Hippocampal formation (tissue), 2 donors: ENCODE data around the gene ZNF792.
"Not testable (repeated sequence)": the region's sequence is repeated elsewhere in the genome, so short reads cannot be mapped to it uniquely, and the experiment has no call there.

Source experiments
- DNase-seq, 2 donors: peaks; one replicate each; lab custom pipeline; 2025; lab: John Stamatoyannopoulos, UW

The ZNF792 gene

GRCh38 chr19:34963573-34964406, at the start of gene ZNF792:
Gene ZNF792, minus strand, starts transcription at chr19:34964229. Its CDS starts 567 bp downstream, at chr19:34963662.
- DNase-seq, result peak; percentile 1 to 28

- DNase-seq, result peak in 1 of 2 donors; percentile 29
Measured at GRCh38 chr19:35013041-35013819, 49.2 kb upstream of the ZNF792 start.

GRCh38 chr19:35011737-35012682, 48.0 kb upstream of the ZNF792 start:
- no peak for DNase-seq

- no peak for DNase-seq
Measured at GRCh38 chr19:35011091-35011689, 47.2 kb upstream of the ZNF792 start.

- DNase-seq, result no peak
Measured at GRCh38 chr19:35009424-35010415, 45.7 kb upstream of the ZNF792 start.

GRCh38 chr19:35008891-35009341, 44.9 kb upstream of the ZNF792 start:
- DNase-seq, result no peak

- not testable (repeated sequence) for DNase-seq
Measured at GRCh38 chr19:35007427-35007826, 43.4 kb upstream of the ZNF792 start.

- DNase-seq, result no peak
Measured at GRCh38 chr19:35006999-35007365, 43.0 kb upstream of the ZNF792 start.

GRCh38 chr19:35006342-35006998, 42.4 kb upstream of the ZNF792 start:
- DNase-seq, result no peak

- not testable (repeated sequence) for DNase-seq
Measured at GRCh38 chr19:35006007-35006341, 41.9 kb upstream of the ZNF792 start.

- no peak for DNase-seq
Measured at GRCh38 chr19:35005256-35005977, 41.4 kb upstream of the ZNF792 start.

- no peak for DNase-seq
Measured at GRCh38 chr19:35004517-35005255, 40.7 kb upstream of the ZNF792 start.

- DNase-seq, result no peak
Measured at GRCh38 chr19:35002037-35002535, 38.1 kb upstream of the ZNF792 start.

GRCh38 chr19:35000647-35001501, 36.8 kb upstream of the ZNF792 start:
- no peak for DNase-seq

GRCh38 chr19:35000338-35000646, 36.3 kb upstream of the ZNF792 start:
- no peak for DNase-seq

- peak; percentile 79 to 81 for DNase-seq
Measured at GRCh38 chr19:34999498-35000337, 35.7 kb upstream of the ZNF792 start, which contains the start of gene GRAMD1A. Gene GRAMD1A, plus strand, starts transcription at chr19:35000323. Its CDS starts 156 bp downstream, at chr19:35000479.
